NCI-H2029 treated with DMSO at 0.1 percent for 48 hours (cell line): ENCODE measurements around the gene NHSL2.
"Not testable (repeated sequence)": the region's sequence is repeated elsewhere in the genome, so short reads cannot be mapped to it uniquely, and the experiment has no call there.

Source experiments
- DNase-seq: peaks from one replicate; lab custom pipeline; 2025; lab: John Stamatoyannopoulos, UW

The NHSL2 gene

GRCh38 chrX:72131317-72132294 is 221.0 kb downstream of the NHSL2 start, which contains the start of gene RTL5:
RTL5 (minus strand) TSS chrX:72131915.
- peak; percentile 8 for DNase-seq

GRCh38 chrX:72132456-72132855 is 221.8 kb downstream of the NHSL2 start:
- no peak for DNase-seq

- DNase-seq = no peak
These were observed 223.4 kb downstream of the NHSL2 start for GRCh38 chrX:72133851-72134546.

- no peak for DNase-seq
These were observed 227.3 kb downstream of the NHSL2 start for GRCh38 chrX:72137846-72138495.

GRCh38 chrX:72139538-72139937 is 228.9 kb downstream of the NHSL2 start:
- DNase-seq = no peak

- DNase-seq = no peak
These were observed 230.8 kb downstream of the NHSL2 start for GRCh38 chrX:72141372-72142004.

GRCh38 chrX:72142094-72142793 is 231.6 kb downstream of the NHSL2 start:
- peak; percentile 3 for DNase-seq

- no peak for DNase-seq
These were observed 232.4 kb downstream of the NHSL2 start for GRCh38 chrX:72142794-72143608.

- DNase-seq = no peak
These were observed 232.9 kb downstream of the NHSL2 start for GRCh38 chrX:72143609-72143907.

GRCh38 chrX:72145181-72145580 is 234.5 kb downstream of the NHSL2 start:
- DNase-seq = no peak

GRCh38 chrX:72146527-72146926 is 235.9 kb downstream of the NHSL2 start:
- DNase-seq = no peak

- no peak for DNase-seq
These were observed 248.1 kb downstream of the NHSL2 start for GRCh38 chrX:72158773-72159172.

GRCh38 chrX:72159769-72160168 is 249.1 kb downstream of the NHSL2 start:
- no peak for DNase-seq

- DNase-seq = no peak
These were observed 254.9 kb downstream of the NHSL2 start for GRCh38 chrX:72165551-72165950.

- DNase-seq = no peak
These were observed 258.5 kb downstream of the NHSL2 start for GRCh38 chrX:72169008-72169728.

GRCh38 chrX:72176289-72176688 is 265.6 kb downstream of the NHSL2 start:
- not testable (repeated sequence) for DNase-seq

GRCh38 chrX:72176981-72177380 is 266.3 kb downstream of the NHSL2 start:
- no peak for DNase-seq

GRCh38 chrX:72180539-72180938 is 269.9 kb downstream of the NHSL2 start:
- no peak for DNase-seq

GRCh38 chrX:72181178-72182125 is 270.8 kb downstream of the NHSL2 start, which contains the start of gene PIN4:
PIN4 (plus strand) TSS chrX:72181757; CDS start chrX:72181786, 29 bp downstream.
- DNase-seq = peak; percentile 93
